Mesenchymal stem cell (in vitro differentiated cells and primary cell): ENCODE measurements around the gene HOXB2.
A peak's percentile ranks its signal among the peaks of the same experiment; 100 is the strongest.

Experiments
- DNase-seq: peaks from one replicate; pipeline ENCODE4 v3.0.0-alpha.2; 2013
- H2AFZ ChIP-seq: one replicate; pipeline ENCODE4 v1.6.1; 2013; ENCODE audit warnings: low read depth, mild to moderate bottlenecking, control low read depth, inconsistent platforms, low read length, moderate library complexity
- H2AK5ac ChIP-seq: 2 replicates; pipeline ENCODE4 v1.6.1; 2013; ENCODE audit warnings: low read length, moderate library complexity, mild to moderate bottlenecking, inconsistent platforms; ENCODE audit not compliant: severe bottlenecking
- H2BK120ac ChIP-seq: one replicate; pipeline ENCODE4 v1.6.1; 2013; ENCODE audit warnings: low read depth, mild to moderate bottlenecking, inconsistent platforms, low read length, moderate library complexity
- H2BK12ac ChIP-seq, 2 experiments: one replicate each; pipeline ENCODE4 v1.6.1; 2013; ENCODE audit warnings: inconsistent platforms in 2 of 2, low read length in 2 of 2, mild to moderate bottlenecking in 2 of 2, moderate library complexity in 2 of 2, control low read depth in 1 of 2
- H2BK15ac ChIP-seq: one replicate; pipeline ENCODE4 v1.6.1; 2013; ENCODE audit warnings: mild to moderate bottlenecking, low read depth, inconsistent platforms; ENCODE audit not compliant: poor library complexity, severe bottlenecking
- H2BK5ac ChIP-seq: 2 replicates; pipeline ENCODE4 v1.6.1; 2013; ENCODE audit warnings: low read depth, mild to moderate bottlenecking, low read length, control low read depth, inconsistent platforms; ENCODE audit not compliant: poor library complexity, severe bottlenecking
- H3K14ac ChIP-seq, 2 experiments: one replicate each; pipeline ENCODE4 v1.6.1; 2013; ENCODE audit warnings: inconsistent platforms in 2 of 2, low read length in 2 of 2, control low read depth in 1 of 2, mild to moderate bottlenecking in 1 of 2, moderate library complexity in 1 of 2
- H3K18ac ChIP-seq, 2 experiments: one replicate each; pipeline ENCODE4 v1.6.1; 2013; ENCODE audit warnings: inconsistent platforms in 2 of 2, low read length in 2 of 2, control low read depth in 1 of 2, low read depth in 1 of 2, mild to moderate bottlenecking in 1 of 2
- H3K23ac ChIP-seq, 2 experiments: one replicate each; pipeline ENCODE4 v1.6.1; 2013; ENCODE audit warnings: inconsistent platforms in 2 of 2, low read length in 2 of 2, mild to moderate bottlenecking in 2 of 2, moderate library complexity in 2 of 2, control low read depth in 1 of 2
- H3K27ac ChIP-seq: 2 replicates; pipeline ENCODE4 v1.5.1; 2013; ENCODE audit warnings: mild to moderate bottlenecking, moderate library complexity, low read length, control low read depth, inconsistent platforms; ENCODE audit not compliant: poor library complexity, severe bottlenecking
- H3K27me3 ChIP-seq, 2 experiments: 2 replicates each; pipeline versions ENCODE4 v1.6.1 to v1.7.0; 2013; ENCODE audit warnings: low read length in 2 of 2, mild to moderate bottlenecking in 2 of 2, moderate library complexity in 2 of 2, control low read depth in 1 of 2, inconsistent platforms in 1 of 2; ENCODE audit not compliant: control insufficient read depth in 1 of 2, insufficient read depth in 1 of 2
- H3K36me3 ChIP-seq, 2 experiments: 2 replicates each; pipeline versions ENCODE4 v1.6.1 to v1.7.0; 2013; ENCODE audit warnings: low read length in 2 of 2, control low read depth in 1 of 2, inconsistent platforms in 1 of 2, low read depth in 1 of 2, mild to moderate bottlenecking in 1 of 2; ENCODE audit not compliant: insufficient read depth in 2 of 2, control insufficient read depth in 1 of 2
- H3K4ac ChIP-seq, 2 experiments: one replicate each; pipeline ENCODE4 v1.6.1; 2013; ENCODE audit warnings: inconsistent platforms in 2 of 2, low read length in 2 of 2, mild to moderate bottlenecking in 2 of 2, moderate library complexity in 2 of 2, control low read depth in 1 of 2, low read depth in 1 of 2
- H3K4me1 ChIP-seq: 2 replicates; pipeline ENCODE4 v1.6.1; 2013; ENCODE audit warnings: low read depth, low read length, control low read depth; ENCODE audit not compliant: control insufficient read depth, insufficient read depth
- H3K4me2 ChIP-seq: 2 replicates; pipeline ENCODE4 v1.6.1; 2013; ENCODE audit warnings: low read length, mild to moderate bottlenecking, inconsistent platforms; ENCODE audit not compliant: poor library complexity, severe bottlenecking
- H3K4me3 ChIP-seq, 2 experiments: 2 replicates each; pipeline versions ENCODE4 v1.5.1 to v1.7.0; 2013; ENCODE audit warnings: low read length in 2 of 2, mild to moderate bottlenecking in 2 of 2, control low read depth in 1 of 2, low read depth in 1 of 2; ENCODE audit not compliant: insufficient read depth in 1 of 2
- H3K79me1 ChIP-seq: replicated peaks from 2 replicates; pipeline ENCODE4 v1.6.1; 2013; ENCODE audit warnings: mild to moderate bottlenecking, control low read depth, low read length, inconsistent platforms; ENCODE audit not compliant: poor library complexity, severe bottlenecking
- H3K9ac ChIP-seq: 2 replicates; pipeline ENCODE4 v1.7.0; 2013; ENCODE audit warnings: mild to moderate bottlenecking, low read length, moderate library complexity
- H3K9me3 ChIP-seq: 2 replicates; pipeline ENCODE4 v1.7.0; 2013; ENCODE audit warnings: mild to moderate bottlenecking, low read length; ENCODE audit not compliant: control insufficient read depth
- H4K8ac ChIP-seq: one replicate; pipeline ENCODE4 v1.6.1; 2013; ENCODE audit warnings: inconsistent platforms, mild to moderate bottlenecking, low read length, moderate library complexity
- H4K91ac ChIP-seq: one replicate; pipeline ENCODE4 v1.6.1; 2013; ENCODE audit warnings: mild to moderate bottlenecking, low read length, inconsistent platforms
- WGBS: methylation state at CpG from one replicate; pipeline ENCODE4 v1.1.7; 2013; ENCODE audit warnings: mixed read lengths; 5-methylcytosine and 5-hydroxymethylcytosine counted together

Gene HOXB2

DNA sequence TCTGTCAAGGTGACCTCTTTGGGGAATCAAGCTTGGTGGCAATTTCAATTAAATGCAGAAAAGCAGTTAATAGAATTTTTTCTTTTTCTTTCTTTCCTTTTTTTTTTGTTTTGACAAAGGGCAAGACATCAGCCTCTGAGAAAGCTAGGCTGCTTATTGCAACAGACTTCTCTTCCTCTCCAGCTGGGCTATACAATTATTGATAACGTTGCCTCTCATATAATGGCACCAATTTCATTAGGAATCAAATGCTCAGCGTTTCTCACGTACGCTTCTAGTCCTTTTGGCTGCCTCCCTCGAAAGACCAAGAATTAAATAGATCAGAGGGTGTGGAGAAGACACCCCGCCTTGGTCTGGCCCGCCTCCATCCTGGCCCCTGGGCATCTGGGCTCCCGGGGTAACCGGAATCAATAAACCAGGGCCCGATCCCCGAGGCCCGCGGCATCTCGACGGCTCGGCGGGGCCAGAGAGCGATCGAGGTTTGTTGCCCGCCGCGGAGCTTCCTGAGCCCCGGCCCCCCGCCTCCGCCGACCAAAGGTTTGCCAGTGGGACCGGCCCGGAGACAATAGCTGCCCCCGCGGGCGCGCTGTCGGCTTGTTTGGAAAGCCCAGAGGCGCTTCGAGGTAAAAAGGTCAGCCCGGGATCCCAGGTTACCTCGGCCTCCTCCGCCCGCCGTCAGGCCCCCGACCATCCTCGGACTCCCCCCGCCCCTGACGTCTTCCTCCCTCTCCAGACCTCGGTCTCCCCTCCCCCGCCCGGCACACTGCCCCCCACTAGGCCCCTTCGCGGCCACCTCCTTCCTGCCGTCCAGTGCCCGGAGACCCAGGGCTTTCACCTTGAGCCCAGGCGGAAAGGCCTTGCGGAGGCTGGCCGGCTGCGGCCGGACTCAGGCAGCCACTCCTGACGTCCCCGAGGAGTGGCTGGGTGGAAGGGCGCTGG lies 18.0 kb downstream of the HOXB2 start:
- H3K9me3 ChIP-seq: no peaks in the 10 kb centered on the region
- no peaks in the 10 kb centered on the region for H3K36me3 ChIP-seq
- H2BK12ac ChIP-seq: peak overlapping the region; percentile 60 to 72
- H4K91ac ChIP-seq: peak overlapping the region; percentile 89
- no peak overlapping the region for H2BK5ac ChIP-seq
- H3K9ac ChIP-seq: peak overlapping the region; percentile 22
- H3K4me1 ChIP-seq: peaks cover 18% of the 10 kb centered on the region
- no peak overlapping the region for H3K27ac ChIP-seq
- H3K4me2 ChIP-seq: peak overlapping the region; percentile 56
- H2BK15ac ChIP-seq: peak overlapping the region; percentile 96
- H2AK5ac ChIP-seq: no peak overlapping the region
- peaks cover 10 to 17% of the 10 kb centered on the region in 2 experiments for H3K27me3 ChIP-seq
- peak overlapping the region in 1 of 2 experiments; percentile 34 for H3K23ac ChIP-seq
- H2AFZ ChIP-seq: no peak overlapping the region
- WGBS: 24% methylated on average over 36 of the region's 59 CpGs
- peak overlapping the region; percentile 93 for H2BK120ac ChIP-seq
- H3K79me1 ChIP-seq: no peaks in the 10 kb centered on the region
- H3K18ac ChIP-seq: peak overlapping the region; percentile 63 to 69
- H3K4ac ChIP-seq: peak overlapping the region; percentile 65 to 80
- H3K4me3 ChIP-seq: peak overlapping the region in 1 of 2 experiments; percentile 5
- peak overlapping the region in 1 of 2 experiments; percentile 75 for H3K14ac ChIP-seq
- DNase-seq: no peak
- peak overlapping the region; percentile 81 for H4K8ac ChIP-seq

DNA sequence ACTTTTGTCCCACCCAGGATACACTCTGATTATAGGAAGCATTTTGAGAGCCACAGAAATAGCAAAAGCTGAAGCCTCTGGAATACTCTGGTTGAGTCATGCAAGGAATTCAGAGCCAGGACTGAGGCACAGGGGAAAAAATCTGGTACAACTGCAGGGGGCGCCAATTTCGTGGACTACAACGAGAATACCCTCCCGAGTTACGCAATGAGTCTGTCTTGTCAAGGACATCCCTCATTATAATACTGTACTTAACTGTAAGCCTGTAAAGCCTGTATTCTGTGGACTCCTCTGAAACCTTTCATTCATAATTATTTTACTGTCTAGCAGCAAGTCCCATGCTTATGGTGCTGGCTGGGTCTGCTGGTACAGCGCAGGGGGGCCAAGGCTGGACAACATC lies 21.9 kb downstream of the HOXB2 start:
- Histone ChIP-seq H2BK5ac (no peak overlapping the region), H2AFZ (no peak overlapping the region), H3K4me2 (no peak overlapping the region), H2BK12ac (no peak overlapping the region), H3K27me3 (peaks cover 4 to 10% of the 10 kb centered on the region in 2 experiments), H4K91ac (no peak overlapping the region), H3K36me3 (no peaks in the 10 kb centered on the region), H3K4me3 (peak overlapping the region in 1 of 2 experiments; percentile 24), H2BK120ac (no peak overlapping the region), H3K9me3 (no peaks in the 10 kb centered on the region), H3K14ac (no peak overlapping the region), H3K23ac (no peak overlapping the region), H3K27ac (no peak overlapping the region), H3K4ac (no peak overlapping the region), H2BK15ac (no peak overlapping the region), H3K18ac (no peak overlapping the region), H3K9ac (peak overlapping the region; percentile 41), H4K8ac (no peak overlapping the region), H2AK5ac (no peak overlapping the region), H3K79me1 (no peaks in the 10 kb centered on the region), H3K4me1 (peaks cover 16% of the 10 kb centered on the region)
- WGBS: 90% methylated on average over 5 of the region's 6 CpGs
- peak; percentile 28 for DNase-seq

DNA sequence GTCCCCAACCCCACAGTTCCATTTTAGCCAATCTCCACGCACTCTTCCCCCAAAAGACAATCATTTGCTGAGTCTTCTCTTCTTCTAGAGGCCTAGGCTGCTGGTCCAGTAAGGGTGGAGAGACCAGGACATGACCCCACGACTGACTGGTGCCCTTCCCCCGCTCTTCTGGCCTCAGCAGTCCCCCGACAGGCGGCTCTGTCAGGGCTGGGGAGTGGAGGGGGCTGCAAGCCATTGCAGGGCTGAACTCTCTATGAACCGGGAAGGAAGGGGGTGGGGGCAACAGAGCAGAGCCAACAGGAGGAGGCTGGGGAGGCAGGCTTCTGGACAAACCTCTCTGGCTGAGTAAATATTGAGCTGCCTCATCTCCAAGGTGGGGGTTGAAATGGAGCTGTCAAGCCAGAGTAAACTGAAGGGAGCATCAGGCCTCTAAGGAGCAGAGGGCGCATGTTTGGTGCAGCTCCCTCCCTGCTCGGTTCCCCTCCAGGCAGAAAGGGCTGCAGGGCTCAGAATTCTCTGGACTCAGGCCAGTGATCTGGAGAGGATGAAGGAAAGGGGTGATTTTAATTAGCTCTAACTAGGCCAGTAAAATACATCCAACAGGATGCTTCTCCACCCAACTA lies 22.8 kb downstream of the HOXB2 start:
- H2AK5ac ChIP-seq: no peak overlapping the region
- H2BK12ac ChIP-seq: peak overlapping the region; percentile 8 to 77
- H3K18ac ChIP-seq: peak overlapping the region; percentile 30 to 75
- no peak overlapping the region for H3K14ac ChIP-seq
- no peak overlapping the region for H3K4me2 ChIP-seq
- H2BK120ac ChIP-seq: peak overlapping the region; percentile 19
- H3K79me1 ChIP-seq: no peaks in the 10 kb centered on the region
- peaks cover 8 to 13% of the 10 kb centered on the region in 2 experiments for H3K27me3 ChIP-seq
- H4K8ac ChIP-seq: peak overlapping the region; percentile 49
- H3K4ac ChIP-seq: peak overlapping the region in 1 of 2 experiments; percentile 81
- no peak overlapping the region for H3K9ac ChIP-seq
- H3K36me3 ChIP-seq: no peaks in the 10 kb centered on the region
- H3K9me3 ChIP-seq: no peaks in the 10 kb centered on the region
- H2BK15ac ChIP-seq: no peak overlapping the region
- 31% methylated on average over 8 of the region's 8 CpGs for WGBS
- peak; percentile 67 for DNase-seq
- no peak overlapping the region for H2AFZ ChIP-seq
- no peak overlapping the region for H2BK5ac ChIP-seq
- peaks cover 9% of the 10 kb centered on the region for H3K4me1 ChIP-seq
- no peak overlapping the region for H3K27ac ChIP-seq
- H4K91ac ChIP-seq: peak overlapping the region; percentile 50
- H3K23ac ChIP-seq: no peak overlapping the region
- peak overlapping the region in 1 of 2 experiments; percentile 24 for H3K4me3 ChIP-seq

DNA sequence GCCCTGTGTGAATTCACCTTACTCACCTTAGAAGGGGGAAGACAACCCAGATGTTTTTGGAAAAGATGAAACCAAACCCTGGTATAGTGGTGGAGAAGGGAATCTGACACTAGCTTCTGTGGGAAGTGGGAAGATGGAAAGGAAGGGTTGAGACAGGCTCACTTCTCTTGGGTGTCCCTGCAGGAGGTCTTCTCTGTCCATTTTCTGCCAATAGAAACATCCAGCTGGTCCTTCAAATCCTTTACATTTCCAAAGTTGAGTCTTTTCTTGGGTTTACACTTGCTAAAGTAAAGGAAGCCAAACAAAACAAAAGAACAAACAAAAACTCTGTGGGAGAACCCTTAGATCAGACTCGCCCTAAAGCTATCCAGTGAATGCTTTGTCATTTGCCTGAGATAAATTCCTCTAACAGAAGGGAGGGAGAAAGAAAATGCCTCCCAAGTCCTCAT lies 24.3 kb downstream of the HOXB2 start:
- H3K9ac ChIP-seq: no peak overlapping the region
- H2AFZ ChIP-seq: no peak overlapping the region
- H3K4ac ChIP-seq: no peak overlapping the region
- H3K9me3 ChIP-seq: no peaks in the 10 kb centered on the region
- no peak overlapping the region for H4K8ac ChIP-seq
- no peak overlapping the region for H2AK5ac ChIP-seq
- H2BK12ac ChIP-seq: no peak overlapping the region
- H3K79me1 ChIP-seq: no peaks in the 10 kb centered on the region
- H3K18ac ChIP-seq: no peak overlapping the region
- DNase-seq: peak; percentile 13
- no peak overlapping the region for H3K14ac ChIP-seq
- no peak overlapping the region for H2BK120ac ChIP-seq
- H4K91ac ChIP-seq: no peak overlapping the region
- no peak overlapping the region for H2BK5ac ChIP-seq
- H2BK15ac ChIP-seq: no peak overlapping the region
- H3K27me3 ChIP-seq: peaks cover 6 to 11% of the 10 kb centered on the region in 2 experiments
- peaks cover 5% of the 10 kb centered on the region for H3K4me1 ChIP-seq
- H3K27ac ChIP-seq: no peak overlapping the region
- no peak overlapping the region for H3K4me2 ChIP-seq
- no peak overlapping the region for H3K4me3 ChIP-seq
- no peaks in the 10 kb centered on the region for H3K36me3 ChIP-seq
- WGBS: 71% methylated on average over 1 of the region's 1 CpG
- H3K23ac ChIP-seq: no peak overlapping the region
